AG20443 (cell line): ENCODE data around the gene CSNK1D.

Source experiments
- DNase-seq: peaks from one replicate; pipeline ENCODE4 v3.0.0; 2012; ENCODE audit warnings: low spot score, mixed read lengths

CSNK1D gene

DNA sequence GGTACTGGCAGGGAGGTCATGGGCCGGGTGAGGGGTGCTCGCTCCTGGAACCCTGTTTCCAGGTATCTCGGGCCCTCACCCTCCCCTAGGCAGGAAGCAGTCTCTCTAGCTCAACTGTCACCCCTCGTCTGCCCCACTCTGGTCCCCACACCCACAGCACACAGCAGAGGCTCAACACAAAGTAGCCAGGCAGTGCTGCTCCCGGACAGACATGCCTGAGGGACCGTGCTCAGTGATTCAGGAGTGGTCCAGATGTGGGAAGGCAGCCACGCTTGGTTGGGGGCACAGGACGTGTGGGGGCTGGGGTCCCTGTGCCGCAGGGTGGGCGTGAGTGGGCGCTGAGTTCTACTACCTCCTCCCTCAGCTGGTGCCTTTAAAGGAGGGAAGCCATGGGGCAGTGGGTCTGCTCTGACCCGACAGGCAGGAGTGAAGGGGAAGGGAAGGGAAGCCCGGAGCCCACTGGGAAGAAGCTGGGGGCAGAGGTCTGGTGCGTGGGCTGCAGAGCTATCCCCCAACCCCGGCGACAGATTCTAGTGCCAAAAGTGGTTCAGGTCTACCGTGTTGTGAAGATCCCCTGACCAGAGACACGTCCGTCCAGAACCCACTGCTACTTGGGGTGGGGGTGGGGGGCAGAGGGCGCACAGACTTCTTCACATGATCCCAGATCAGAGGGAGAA is 32.9 kb downstream of the CSNK1D start:
- no peak for DNase-seq

DNA sequence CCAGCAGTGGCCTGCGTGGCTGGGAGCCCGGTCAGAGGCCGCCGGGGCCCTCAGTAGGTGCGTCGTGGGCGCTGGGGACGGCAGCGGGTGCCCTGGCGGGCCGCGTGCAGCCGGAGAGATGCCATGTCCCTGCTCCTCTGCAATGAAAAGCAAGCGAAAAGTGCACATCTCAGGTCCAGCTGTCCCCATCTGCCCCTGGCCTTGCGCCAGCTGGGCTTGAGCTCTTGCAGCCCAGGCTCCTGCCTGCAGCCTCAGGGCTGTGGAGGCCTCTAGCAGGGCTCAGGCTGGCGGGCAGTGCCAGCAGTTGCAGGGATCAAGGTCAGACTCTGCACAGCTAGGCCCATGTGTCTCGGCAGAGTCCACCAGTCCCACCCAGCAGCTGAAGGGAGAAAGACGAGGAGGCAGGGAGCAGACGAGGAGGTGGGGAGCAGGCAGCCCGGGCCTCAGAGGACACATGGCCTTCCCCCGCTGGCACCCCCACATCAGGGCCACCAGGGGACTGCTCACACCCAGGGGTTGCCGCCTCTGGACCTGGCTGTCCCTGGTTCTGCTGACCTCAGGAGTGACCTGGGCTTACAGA is 33.5 kb downstream of the CSNK1D start:
- no peak for DNase-seq

DNA sequence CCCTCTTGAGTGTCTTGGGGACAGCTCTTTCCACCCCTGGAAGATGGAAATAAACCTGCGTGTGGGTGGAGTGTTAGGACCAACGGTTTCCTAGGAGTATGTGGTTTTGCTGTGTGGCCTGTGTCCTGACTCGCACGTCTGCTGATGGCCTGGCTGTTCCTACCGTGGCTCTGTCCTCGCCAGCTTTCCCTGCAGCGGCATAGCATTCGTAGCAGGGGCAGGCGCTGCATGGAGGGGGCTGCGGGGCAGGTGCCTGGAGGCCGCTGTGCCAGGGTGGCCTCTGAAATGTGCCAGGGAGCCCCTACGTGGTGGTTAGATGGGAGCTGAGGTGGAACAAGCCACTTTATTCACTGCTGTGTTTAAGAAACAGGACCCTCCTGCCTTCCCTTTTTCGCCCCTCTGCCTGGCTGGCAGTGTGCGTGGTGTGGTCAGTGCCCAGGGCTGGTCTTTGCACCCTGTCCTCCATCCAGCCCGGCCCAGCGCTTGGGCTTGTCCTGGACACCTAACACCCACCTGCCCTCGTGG is 34.0 kb downstream of the CSNK1D start:
- no peak for DNase-seq

DNA sequence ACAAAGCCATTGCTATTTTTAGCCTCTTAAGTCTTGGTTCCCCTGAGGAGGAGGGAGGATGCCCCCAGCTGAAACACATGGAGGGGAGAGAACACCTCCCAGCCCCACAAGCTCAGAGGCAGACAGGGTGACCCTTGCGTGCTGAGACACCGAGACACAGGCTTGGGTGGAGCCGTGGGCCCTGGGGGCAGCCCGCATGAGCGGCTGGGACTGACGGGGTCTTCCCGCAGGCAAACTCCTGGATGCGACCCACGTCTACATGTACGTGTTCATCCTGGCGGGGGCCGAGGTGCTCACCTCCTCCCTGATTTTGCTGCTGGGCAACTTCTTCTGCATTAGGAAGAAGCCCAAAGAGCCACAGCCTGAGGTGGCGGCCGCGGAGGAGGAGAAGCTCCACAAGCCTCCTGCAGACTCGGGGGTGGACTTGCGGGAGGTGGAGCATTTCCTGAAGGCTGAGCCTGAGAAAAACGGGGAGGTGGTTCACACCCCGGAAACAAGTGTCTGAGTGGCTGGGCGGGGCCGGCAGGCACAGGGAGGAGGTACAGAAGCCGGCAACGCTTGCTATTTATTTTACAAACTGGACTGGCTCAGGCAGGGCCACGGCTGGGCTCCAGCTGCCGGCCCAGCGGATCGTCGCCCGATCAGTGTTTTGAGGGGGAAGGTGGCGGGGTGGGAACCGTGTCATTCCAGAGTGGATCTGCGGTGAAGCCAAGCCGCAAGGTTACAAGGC is 34.9 kb downstream of the CSNK1D start:
- DNase-seq = peak; percentile 57

DNA sequence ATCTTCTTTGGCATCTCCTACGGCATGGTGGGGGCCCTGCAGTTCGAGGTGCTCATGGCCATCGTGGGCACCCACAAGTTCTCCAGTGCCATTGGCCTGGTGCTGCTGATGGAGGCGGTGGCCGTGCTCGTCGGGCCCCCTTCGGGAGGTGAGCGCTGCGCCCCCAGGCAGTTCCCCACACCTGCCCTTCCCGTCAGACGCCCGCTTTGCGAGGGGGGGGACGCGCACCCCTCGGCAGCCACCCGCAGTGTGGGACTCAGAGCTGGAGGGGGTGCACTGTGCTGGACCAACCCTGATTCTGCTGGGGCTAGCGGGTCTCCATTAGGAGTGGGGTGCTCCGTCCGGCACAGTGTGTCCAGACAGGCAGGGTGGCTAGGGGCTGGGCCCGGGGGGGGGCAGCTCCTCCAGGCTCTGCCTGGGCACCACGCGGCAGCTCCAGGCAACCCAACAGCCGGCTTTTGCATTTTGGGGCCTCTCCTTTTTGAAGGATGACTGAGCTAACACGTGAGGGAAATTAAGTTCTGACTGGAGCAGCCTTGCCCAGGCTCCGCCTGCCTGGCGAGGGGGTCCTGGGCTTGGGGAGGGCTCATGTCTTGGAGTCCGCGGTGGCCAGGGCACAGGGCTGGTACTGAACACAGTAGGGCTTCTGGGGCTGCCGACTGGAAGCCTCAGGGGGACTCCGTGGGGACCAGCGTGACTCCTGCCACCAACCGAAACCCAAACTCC is 35.6 kb downstream of the CSNK1D start:
- DNase-seq = no peak

DNA sequence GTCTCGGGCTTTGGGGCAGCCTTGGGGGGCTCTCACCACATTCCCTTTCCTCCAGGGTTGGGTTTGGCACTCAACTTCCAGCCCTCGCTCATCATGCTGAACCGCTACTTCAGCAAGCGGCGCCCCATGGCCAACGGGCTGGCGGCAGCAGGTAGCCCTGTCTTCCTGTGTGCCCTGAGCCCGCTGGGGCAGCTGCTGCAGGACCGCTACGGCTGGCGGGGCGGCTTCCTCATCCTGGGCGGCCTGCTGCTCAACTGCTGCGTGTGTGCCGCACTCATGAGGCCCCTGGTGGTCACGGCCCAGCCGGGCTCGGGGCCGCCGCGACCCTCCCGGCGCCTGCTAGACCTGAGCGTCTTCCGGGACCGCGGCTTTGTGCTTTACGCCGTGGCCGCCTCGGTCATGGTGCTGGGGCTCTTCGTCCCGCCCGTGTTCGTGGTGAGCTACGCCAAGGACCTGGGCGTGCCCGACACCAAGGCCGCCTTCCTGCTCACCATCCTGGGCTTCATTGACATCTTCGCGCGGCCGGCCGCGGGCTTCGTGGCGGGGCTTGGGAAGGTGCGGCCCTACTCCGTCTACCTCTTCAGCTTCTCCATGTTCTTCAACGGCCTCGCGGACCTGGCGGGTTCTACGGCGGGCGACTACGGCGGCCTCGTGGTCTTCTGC is 36.3 kb downstream of the CSNK1D start:
- DNase-seq = no peak

DNA sequence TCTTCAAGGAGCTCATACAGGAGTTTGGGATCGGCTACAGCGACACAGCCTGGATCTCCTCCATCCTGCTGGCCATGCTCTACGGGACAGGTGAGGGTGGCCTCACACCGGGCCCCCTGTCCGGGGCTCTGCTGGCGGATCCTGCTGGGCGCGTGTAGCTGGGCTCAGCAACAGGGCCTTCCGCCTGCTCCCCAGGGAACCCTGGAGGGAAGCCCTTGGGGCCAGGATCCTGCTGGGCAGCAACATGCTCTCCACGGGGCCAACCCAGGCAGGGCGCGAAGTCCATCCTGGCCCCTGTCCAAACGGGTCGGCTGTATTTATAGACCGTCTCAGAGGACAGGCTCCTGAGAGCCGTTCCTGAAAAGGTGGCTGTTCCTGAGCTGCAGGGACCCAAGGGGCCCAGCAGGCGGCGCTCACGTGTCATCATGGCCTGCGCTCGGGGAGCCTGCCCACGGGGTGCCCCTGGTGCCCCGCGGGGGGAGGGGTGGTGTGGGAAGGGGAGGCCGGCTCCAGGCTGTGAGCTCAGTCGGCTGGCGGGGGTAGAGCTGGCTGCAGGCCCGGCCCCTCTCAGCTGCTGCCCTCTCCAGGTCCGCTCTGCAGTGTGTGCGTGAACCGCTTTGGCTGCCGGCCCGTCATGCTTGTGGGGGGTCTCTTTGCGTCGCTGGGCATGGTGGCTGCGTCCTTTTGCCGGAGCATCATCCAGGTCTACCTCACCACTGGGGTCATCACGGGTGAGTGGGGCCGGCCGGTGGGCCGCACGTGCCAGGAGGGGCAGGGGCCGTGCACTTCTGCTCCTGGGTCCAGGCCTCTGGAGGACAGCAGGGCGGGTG is 37.1 kb downstream of the CSNK1D start:
- DNase-seq = peak; percentile 59

DNA sequence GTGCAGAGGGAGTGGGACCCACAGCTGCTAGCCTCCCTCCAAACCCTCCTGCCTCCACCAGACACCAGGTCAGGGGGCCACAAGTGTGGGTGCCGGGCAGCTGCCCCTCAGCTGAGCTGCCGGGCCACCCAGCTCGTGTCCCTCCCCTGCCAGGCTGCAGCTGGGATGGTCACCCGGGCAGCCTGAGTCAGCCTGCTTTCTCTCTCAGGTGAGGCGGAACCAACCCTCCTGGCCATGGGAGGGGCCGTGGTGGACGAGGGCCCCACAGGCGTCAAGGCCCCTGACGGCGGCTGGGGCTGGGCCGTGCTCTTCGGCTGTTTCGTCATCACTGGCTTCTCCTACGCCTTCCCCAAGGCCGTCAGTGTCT is 37.7 kb downstream of the CSNK1D start:
- no peak for DNase-seq

DNA sequence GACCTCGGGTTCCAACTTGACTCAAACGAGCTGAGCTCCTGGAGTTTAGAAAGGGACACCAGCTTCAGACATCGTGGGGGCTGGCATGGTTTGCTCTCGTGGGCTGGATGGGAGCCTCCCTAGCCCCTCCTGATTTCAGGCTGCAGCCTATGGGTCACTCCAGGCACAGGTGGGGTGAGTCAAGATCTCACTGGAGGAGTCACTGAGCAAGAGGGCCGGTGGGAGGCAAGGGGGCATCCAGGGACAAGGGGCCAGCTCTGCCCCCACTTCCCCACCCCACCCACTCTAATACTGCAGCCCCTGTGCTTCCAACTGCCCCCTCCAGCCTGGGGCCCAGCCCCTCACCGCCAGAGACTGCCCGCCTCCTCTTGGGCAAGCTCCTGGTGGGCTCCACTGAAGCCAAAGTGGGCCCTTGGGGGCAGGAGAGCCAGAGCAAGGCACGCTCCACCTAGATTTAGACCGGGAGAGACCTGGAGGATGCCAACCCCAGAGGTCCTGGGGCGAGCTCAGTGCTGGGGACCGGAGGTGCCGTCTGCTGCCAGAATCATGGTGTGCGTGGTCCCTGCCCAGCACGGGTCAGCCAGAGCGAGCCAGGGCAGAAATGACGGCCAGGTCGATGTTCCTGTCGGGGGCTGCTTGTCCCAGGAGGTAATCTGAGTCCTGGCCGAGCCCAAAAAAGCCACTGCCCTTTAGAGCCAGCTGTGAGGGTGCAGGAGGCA is 38.3 kb downstream of the CSNK1D start:
- no peak for DNase-seq

DNA sequence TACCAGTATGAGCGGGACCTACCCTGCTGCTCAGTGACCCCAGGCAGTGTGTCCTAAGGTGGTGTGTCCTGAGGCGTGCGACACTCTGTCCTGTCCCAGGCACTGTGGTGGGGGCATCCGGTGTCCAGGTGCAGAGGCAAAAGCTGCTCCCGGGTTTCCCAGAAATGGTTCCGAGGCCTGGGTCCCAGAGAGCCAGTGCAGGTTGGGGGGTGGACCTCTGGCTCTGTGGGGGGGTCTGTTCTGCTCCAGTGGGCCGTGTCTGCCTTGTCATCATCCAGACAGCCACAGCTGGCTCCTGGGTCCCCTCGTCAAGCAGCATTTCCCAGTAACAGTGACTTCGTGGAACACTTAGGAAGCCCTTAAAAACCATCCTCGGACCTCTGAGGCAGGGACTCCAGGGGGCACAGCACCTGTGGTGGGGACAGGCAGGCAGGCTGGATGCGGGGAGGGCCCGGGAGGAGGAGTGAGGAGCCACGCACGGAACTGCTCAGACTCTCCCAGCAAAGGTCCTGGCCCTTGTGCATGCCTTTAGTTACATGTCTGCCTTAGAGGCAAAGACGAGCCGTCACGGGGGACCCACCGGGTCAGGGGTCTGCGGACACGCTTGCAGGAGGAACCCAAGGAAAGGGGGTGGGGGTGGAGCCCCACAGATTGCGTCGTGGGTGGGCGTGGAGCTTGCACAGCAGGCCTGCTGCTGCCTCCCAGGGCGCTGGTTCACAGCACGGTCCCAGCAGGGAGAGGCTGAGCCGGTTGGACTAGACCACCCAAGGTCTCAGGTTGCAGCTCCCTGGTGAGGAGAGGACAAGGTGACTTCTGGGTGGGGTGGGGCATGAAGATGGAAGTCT is 39.1 kb downstream of the CSNK1D start:
- no peak for DNase-seq

DNA sequence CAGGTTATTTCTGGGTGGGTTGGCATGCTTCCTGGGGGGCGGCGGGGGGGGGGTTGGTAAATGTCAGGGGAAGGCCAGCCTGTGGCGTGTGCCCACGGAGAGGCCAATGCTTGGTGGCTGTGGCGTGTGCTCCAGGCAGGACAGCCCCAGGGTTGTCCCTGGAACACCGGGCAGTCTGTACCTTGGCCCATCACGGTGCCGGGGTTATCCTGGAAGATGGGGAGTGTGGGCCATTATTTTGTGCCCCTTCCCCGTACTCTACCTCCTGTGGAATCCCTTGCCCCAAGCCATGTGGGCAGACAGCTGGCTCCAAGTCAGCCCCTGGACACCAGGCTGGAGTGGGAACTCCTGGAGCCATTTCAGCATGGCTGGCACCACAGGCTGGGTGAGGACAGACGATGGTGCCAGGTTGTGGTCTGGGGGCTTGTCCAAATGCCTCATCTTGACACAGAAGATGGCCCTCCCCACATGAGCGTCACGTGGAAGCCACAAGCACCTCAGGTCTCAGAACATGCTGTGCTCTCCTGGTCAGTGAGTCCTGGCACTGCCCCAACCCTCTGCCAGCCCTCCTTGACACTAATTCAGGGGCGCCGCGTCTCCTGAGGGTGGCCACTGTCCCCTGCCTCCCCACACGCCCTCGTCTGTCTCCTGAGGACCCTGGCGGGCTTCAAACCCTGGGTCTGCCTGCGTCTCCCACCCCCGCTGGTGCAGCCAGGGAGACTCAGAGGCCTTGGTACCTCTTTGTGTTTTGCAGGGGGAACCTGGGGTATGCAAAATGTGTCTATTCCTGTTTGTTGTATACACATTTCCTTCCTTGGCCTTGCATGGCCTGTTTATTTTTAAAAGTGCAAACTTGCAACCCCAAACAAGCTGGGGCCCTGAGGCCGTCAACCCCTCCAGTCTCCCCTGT is 40.4 kb downstream of the CSNK1D start:
- no peak for DNase-seq

DNA sequence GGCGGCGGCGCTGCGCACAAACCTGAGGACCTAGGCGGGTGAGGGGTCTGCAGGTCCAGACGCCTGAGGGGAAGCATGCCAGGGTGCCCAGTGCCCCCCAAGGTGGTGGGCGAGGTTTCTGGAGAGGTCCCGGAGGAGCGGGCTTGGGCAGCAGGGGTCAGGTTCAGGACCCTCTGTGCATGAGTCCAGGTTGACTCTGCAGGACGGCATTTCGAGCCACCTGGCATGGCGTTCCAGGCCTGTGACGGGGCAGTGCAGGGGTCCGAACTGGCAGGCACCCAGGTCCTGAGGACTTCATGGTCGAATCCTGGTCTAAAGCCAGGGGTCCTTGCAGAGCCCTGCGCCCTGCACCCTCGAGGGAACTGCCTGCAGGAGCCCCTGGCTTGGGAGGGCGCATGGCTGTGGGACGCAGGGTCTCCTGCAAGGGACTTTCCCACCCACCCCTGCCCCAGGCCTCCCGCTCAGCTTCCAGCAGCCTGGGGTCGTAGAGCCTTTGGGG is 41.1 kb downstream of the CSNK1D start:
- DNase-seq = no peak

DNA sequence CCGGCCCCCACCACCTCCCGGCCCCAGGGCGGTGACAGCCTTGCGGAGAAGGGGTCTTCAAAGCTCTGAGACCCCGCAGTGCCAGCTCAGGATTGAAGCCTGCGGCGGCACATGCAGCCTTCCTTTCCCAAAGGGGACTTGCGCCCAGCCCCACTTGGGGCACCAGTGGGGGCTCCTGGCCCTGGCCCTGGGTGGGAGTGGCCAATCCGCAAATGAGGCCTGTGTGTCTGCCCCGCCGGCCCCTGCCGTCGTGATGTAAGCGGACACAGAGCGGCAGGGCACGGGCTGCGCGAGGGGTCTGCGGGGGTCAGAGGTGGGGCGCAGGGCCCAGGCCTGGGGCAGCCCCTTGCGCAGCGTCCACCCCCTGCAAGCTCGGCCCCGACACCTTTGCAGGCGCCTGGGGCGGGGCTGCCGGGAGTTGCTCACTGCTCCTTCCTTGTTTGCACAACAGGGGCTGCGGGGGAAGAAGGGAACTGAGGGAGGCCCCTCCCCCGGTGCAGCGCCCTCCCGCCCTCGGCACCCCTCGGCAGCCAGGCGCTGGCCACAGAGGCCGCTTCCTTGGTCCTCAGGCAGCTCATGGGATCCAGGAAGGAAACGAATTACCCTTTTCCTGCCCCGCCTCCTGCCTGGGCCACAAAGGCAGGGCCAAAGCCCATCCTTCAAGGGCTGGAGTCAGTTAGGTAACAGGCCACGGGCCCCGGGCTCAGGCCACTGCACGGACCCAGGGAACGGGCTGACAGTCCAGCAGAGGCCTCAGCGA is 41.8 kb downstream of the CSNK1D start:
- DNase-seq = peak; percentile 43

DNA sequence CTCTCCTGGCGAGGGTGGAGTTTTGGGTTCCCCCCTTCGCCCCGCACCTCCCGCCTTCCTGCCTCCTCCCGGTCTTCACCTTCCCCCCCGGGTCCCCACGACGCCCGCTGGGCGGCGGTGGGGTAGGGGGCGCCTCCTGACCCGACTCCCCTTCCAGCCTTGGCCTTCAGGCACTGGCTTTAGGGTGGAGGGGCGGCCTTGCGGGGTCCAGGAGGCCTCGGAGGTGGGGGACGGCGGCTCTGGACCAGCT is 42.3 kb downstream of the CSNK1D start:
- DNase-seq = no peak

DNA sequence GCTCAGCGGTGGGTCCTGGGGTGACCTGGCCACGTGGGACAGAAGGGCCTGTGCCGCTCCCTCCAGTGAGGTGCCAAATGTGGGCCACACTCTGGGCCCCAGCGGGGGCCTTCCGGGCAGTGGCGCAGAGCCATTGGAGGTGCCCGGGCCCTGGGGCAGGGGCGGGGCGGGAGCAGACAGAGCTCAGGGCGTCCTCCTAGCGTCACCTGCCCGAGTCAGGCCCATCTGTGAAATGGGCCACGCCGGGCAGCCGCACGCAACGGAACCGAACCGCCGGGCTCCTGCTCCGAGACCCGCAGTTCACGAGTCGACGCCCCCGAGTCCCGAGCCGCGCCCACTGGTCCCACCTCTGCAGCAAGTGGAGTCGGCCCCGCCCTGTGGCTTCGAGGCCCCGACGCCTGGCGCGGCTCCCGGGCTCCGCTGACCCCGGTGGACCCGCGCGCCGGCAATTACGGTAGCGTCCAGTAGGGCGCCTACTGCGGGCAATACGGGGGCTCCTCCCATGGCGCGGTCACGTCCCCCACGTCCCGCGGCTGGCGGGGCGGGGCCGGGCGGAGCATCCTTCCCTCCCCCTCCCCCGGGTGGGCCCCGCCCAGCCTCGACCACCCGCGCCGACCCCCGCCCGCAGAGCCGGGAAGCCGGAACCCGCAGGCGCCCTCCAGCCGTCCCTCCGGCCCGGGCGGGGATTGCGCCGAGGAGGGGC is 42.7 kb downstream of the CSNK1D start:
- peak; percentile 93 for DNase-seq

DNA sequence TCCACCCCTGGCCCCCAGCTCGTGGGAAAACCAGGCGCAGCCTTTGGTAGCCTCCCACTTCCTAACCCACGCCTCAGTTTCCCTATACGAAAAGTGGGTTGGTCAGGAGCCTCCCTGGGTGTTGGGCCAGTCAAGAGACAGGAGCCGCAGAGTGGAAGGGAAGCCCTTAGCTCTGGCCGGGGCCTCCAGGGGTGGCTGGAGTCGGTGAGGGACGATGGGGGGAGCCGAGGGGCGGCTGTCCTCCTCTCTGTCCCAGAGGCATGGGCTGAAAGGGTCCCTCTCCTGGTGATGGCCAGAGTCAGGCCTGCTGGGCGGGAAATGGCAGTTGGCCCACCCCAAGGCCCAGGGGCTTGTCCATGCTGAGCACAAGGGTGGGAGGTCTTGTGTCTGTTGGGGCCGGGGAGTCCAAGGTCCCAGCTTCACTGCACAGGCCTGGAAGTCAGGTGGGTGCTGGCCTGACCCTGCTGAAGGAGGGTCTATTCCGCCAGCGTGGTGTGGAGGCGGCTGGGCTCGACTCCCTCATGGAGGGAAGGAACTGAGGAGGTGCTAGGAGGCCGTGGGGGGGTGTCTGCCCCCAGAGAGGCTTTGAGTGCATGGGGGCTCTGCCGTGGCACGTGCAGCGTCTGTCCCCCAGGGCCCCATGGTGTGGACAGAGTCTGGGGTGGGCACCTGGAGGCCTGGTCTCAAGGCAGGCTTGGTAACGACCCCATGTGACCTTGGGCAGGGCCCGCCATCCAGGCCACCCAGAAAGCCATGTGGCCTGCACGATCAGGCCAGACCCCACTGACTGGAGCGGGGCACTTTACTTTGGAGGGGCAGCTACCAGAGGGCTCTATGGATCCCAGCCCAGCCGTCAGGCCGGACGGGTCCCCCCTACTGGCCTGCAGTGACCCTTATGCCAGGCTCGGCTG is 43.5 kb downstream of the CSNK1D start:
- no peak for DNase-seq
